HG03060 (cell line): Measurements from ENCODE around the gene RMI1.
"Not testable (repeated sequence)": the region's sequence is repeated elsewhere in the genome, so short reads cannot be mapped to it uniquely, and the experiment has no call there.

Experiments
- ATAC-seq: cut with Tn5 transposase; IDR thresholded peaks from one replicate; pipeline ENCODE4 v1.9.1; 2021; ENCODE audit warnings: low read depth, moderate number of reproducible peaks; ENCODE audit not compliant: unreplicated experiment

Gene RMI1

GRCh38 chr9:84000186-84000585 lies 19.6 kb downstream of the RMI1 start:
- ATAC-seq, result no peak

- ATAC-seq, result no peak
Measured at GRCh38 chr9:84001621-84002020, 21.0 kb downstream of the RMI1 start.

- no peak for ATAC-seq
Measured at GRCh38 chr9:84002344-84002743, 21.7 kb downstream of the RMI1 start.

- ATAC-seq, result no peak
Measured at GRCh38 chr9:84003246-84003645, 22.6 kb downstream of the RMI1 start.

GRCh38 chr9:84007662-84008061 lies 27.1 kb downstream of the RMI1 start:
- ATAC-seq, result no peak

GRCh38 chr9:84024041-84024575 lies 43.5 kb downstream of the RMI1 start:
- no peak for ATAC-seq

GRCh38 chr9:84027201-84027600 lies 46.6 kb downstream of the RMI1 start:
- no peak for ATAC-seq

GRCh38 chr9:84031534-84031933 lies 50.9 kb downstream of the RMI1 start:
- no peak for ATAC-seq

- not testable (repeated sequence) for ATAC-seq
Measured at GRCh38 chr9:84041857-84042256, 61.3 kb downstream of the RMI1 start.

GRCh38 chr9:84045481-84046097 lies 65.0 kb downstream of the RMI1 start:
- no peak for ATAC-seq
